ENCODE results near the gene SARDH.

DNA sequence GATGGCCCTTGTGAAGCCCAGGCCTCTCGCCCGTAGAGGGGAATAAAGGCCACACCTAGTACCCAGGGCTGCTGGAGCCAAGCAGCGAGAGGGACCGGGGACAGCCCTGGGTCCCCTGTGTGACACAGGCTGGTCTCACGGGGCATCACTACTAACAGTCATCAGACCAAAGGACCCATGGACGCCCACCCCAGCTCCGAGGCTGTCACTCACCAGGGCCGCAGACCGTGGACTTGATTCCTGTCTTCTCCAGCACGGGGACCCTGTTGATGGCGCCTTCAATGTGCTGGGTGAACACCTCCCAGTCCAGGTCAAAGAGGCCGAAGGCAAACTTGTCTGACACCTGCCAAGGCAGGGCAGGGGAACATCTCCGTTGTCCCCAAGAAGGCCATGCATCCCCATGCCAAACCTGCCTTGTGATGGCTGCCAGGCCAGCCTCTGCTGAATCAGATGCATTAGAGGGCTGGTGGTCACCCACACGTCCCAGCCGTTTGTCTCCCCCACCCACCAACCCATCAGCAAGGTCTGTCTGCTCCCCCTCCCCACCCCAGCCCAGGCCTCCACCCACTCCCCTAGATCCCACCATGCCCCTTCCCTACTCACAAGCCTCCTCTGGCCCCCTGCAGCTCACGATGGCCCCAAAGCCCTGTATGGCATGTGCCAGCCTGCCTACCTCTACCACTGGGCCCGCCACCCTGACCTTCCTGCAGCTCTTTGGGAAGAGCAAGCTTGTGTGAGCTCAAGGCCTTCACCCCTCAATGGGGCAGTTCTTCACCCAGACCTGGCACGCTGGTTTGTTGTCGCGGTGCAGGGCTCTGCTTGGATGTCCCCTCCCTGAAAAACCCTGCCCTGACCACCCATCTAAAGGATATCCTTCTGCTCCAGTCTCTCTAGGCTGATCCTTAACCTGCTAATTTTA, 20.8 kb downstream of the SARDH start:
- TF ChIP-seq, protein P1, sequence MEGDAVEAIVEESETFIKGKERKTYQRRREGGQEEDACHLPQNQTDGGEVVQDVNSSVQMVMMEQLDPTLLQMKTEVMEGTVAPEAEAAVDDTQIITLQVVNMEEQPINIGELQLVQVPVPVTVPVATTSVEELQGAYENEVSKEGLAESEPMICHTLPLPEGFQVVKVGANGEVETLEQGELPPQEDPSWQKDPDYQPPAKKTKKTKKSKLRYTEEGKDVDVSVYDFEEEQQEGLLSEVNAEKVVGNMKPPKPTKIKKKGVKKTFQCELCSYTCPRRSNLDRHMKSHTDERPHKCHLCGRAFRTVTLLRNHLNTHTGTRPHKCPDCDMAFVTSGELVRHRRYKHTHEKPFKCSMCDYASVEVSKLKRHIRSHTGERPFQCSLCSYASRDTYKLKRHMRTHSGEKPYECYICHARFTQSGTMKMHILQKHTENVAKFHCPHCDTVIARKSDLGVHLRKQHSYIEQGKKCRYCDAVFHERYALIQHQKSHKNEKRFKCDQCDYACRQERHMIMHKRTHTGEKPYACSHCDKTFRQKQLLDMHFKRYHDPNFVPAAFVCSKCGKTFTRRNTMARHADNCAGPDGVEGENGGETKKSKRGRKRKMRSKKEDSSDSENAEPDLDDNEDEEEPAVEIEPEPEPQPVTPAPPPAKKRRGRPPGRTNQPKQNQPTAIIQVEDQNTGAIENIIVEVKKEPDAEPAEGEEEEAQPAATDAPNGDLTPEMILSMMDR (IDR thresholded peaks at IDR 0.05 in 2 of 3, conservative IDR thresholded peaks at IDR 0.05 in 1 of 3; ENCODE audit: insufficient read depth in 2 of 3, low read depth in 1 of 3, low read length in 3 of 3), result no peak
- TF ChIP-seq YY1 (IDR thresholded peaks at IDR 0.05; ENCODE audit: borderline replicate concordance in 1 of 3, control insufficient read depth in 1 of 3, extremely low read depth in 1 of 3, insufficient read depth in 3 of 3, insufficient read length in 1 of 3, insufficient replicate concordance in 2 of 3, low read depth in 1 of 3, low read length in 2 of 3) (no peak), SIN3A (IDR thresholded peaks at IDR 0.05; ENCODE audit: borderline replicate concordance in 2 of 2, control insufficient read depth in 1 of 2, low read depth in 2 of 2, low read length in 2 of 2) (no peak), POLR2AphosphoS5 (IDR thresholded peaks at IDR 0.05; ENCODE audit: control insufficient read depth, insufficient read depth, low read depth, low read length) (no peak), MAFK (IDR thresholded peaks at IDR 0.05; ENCODE audit: low read length) (no peak), ZNF311 (CRISPR knock-in tag; IDR thresholded peaks at IDR 0.05) (no peak), ZNF764 (CRISPR knock-in tag; IDR thresholded peaks at IDR 0.05; ENCODE audit: low read depth) (no peak), ILK (tag; IDR thresholded peaks at IDR 0.05; ENCODE audit: borderline replicate concordance, low read depth) (no peak)
- TF ChIP-seq, protein P2, sequence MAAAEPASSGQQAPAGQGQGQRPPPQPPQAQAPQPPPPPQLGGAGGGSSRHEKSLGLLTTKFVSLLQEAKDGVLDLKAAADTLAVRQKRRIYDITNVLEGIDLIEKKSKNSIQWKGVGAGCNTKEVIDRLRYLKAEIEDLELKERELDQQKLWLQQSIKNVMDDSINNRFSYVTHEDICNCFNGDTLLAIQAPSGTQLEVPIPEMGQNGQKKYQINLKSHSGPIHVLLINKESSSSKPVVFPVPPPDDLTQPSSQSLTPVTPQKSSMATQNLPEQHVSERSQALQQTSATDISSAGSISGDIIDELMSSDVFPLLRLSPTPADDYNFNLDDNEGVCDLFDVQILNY (CRISPR knock-in tag; IDR thresholded peaks at IDR 0.05), result no peak
- TF ChIP-seq, protein P3, sequence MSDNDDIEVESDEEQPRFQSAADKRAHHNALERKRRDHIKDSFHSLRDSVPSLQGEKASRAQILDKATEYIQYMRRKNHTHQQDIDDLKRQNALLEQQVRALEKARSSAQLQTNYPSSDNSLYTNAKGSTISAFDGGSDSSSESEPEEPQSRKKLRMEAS (CRISPR knock-in tag; IDR thresholded peaks at IDR 0.05), result no peak
